CD8-positive, alpha-beta memory T cell (primary cell): ENCODE data around the gene HNRNPLL. TPM values are rescaled to one million over a fixed set of nuclear protein-coding genes. Genes with fewer than 3 reads are reported as not detected.

Experiments
- CTCF ChIA-PET: fragments of 350-600 bp; sonication (Branson Sonifier 250); formaldehyde crosslinking; loops from one replicate; lab custom pipeline; 2021; ENCODE audit warnings: antibody characterized with exemption; lab: Charles Lee
- POLR2A ChIA-PET: fragments of 350-600 bp; sonication (Branson Sonifier 250); formaldehyde crosslinking; loops from one replicate; lab custom pipeline; 2021; ENCODE audit warnings: antibody characterized with exemption; lab: Charles Lee
- DNase-seq, 5 donors: peaks; one replicate each; pipeline versions ENCODE4 v3.0.0 to v3.0.0-alpha.2; 2020 to 2022; ENCODE audit warnings: mixed read lengths in 1 of 5
- H3K27ac ChIP-seq: one replicate; pipeline ENCODE4 v1.7.0; 2013; ENCODE audit warnings: low read depth, mild to moderate bottlenecking, low read length, moderate library complexity
- H3K27me3 ChIP-seq: 2 replicates; pipeline ENCODE4 v1.7.0; 2013; ENCODE audit warnings: low read length, mild to moderate bottlenecking; ENCODE audit not compliant: insufficient read depth, poor library complexity, severe bottlenecking
- H3K36me3 ChIP-seq: 2 replicates; pipeline ENCODE4 v1.7.0; 2013; ENCODE audit warnings: mild to moderate bottlenecking, low read length, moderate library complexity; ENCODE audit not compliant: insufficient read depth
- H3K4me1 ChIP-seq: 2 replicates; pipeline ENCODE4 v1.7.0; 2013; ENCODE audit warnings: mild to moderate bottlenecking, low read length, moderate library complexity; ENCODE audit not compliant: insufficient read depth
- H3K4me3 ChIP-seq: 2 replicates; pipeline ENCODE4 v1.7.0; 2013; ENCODE audit warnings: mild to moderate bottlenecking, low read length
- H3K9me3 ChIP-seq: 2 replicates; pipeline ENCODE4 v1.7.0; 2013; ENCODE audit warnings: mild to moderate bottlenecking, low read length
- H3K27ac Mint-ChIP-seq, 8 donors: one replicate each; pipeline ENCODE4 v1.8.0; 2020 to 2021; ENCODE audit warnings: mixed read lengths in 8 of 8, mild to moderate bottlenecking in 6 of 8, inconsistent platforms in 3 of 8, moderate library complexity in 3 of 8
- H3K27me3 Mint-ChIP-seq, 2 donors: one replicate each; pipeline ENCODE4 v1.8.0; 2020 to 2021; ENCODE audit warnings: mixed read lengths in 2 of 2, mild to moderate bottlenecking in 1 of 2, moderate library complexity in 1 of 2
- H3K36me3 Mint-ChIP-seq, 3 donors: one replicate each; pipeline ENCODE4 v1.8.0; 2020 to 2021; ENCODE audit warnings: mixed read lengths in 3 of 3, inconsistent platforms in 1 of 3, mild to moderate bottlenecking in 1 of 3
- H3K4me1 Mint-ChIP-seq, 3 donors: one replicate each; pipeline ENCODE4 v1.8.0; 2020 to 2021; ENCODE audit warnings: mixed read lengths in 3 of 3, inconsistent platforms in 1 of 3, mild to moderate bottlenecking in 1 of 3
- H3K4me3 Mint-ChIP-seq, 7 donors: one replicate each; pipeline ENCODE4 v1.8.0; 2020 to 2021; ENCODE audit warnings: mixed read lengths in 7 of 7, mild to moderate bottlenecking in 6 of 7, moderate library complexity in 4 of 7, inconsistent platforms in 2 of 7
- H3K9me3 Mint-ChIP-seq, 5 donors: one replicate each; pipeline ENCODE4 v1.8.0; 2020 to 2022; ENCODE audit warnings: mixed read lengths in 5 of 5, mild to moderate bottlenecking in 3 of 5, moderate library complexity in 2 of 5, inconsistent platforms in 1 of 5
- polyA plus RNA-seq: library from polyadenylated mRNA; unstranded; fragments of 300-500 nt; fragmentation: Illumina TruSeq; gene quantifications from one replicate; pipeline ENCODE4 v1.2.3, GENCODE V29; 2021
- total RNA-seq, 2 experiments: library from RNA; stranded (reverse); gene quantifications; one replicate each; pipeline ENCODE4 v1.2.3, GENCODE V29; 2021

The HNRNPLL gene
- total and polyA plus RNA-seq, 3 experiments from 2014 or later, result 65.4 to 80.8 (median 77.4) TPM

DNA sequence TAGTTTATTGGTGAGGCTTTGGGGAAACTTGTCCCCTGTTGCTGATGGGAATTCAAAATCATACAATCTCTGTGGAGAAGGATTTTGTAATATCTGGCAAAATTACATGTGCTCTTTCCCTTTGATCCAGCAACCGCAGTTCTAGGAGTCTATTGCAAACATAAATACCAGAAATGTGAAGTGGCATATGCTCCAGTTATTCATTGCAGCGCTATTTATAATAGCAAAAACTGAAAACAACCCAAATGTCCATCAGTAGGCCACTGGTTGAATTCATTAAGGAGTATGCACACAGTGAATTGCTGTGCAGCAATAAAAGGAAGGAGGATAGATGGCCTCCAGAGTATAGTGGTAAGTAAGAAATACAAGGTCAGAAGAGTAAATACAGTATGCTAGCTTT is 76.5 kb downstream of the HNRNPLL start:
- Mint-ChIP-seq H3K36me3 (peaks cover 0 to 4% (median 2%) of the 10 kb centered on the region in 3 donors), H3K27ac (no peak overlapping the region), H3K9me3 (no peaks in the 10 kb centered on the region), H3K4me1 (peaks cover 3 to 15% (median 11%) of the 10 kb centered on the region in 3 donors), H3K4me3 (no peak overlapping the region), H3K27me3 (peaks cover 15 to 48% of the 10 kb centered on the region in 2 donors)
- Histone ChIP-seq H3K4me1 (no peaks in the 10 kb centered on the region), H3K9me3 (no peaks in the 10 kb centered on the region), H3K4me3 (no peak overlapping the region), H3K27ac (no peak overlapping the region), H3K27me3 (no peaks in the 10 kb centered on the region), H3K36me3 (no peaks in the 10 kb centered on the region)
- CTCF ChIA-PET, result interaction anchor here (1.3 kb wide), 1 partner anchor 9 kb away, joined by 3 read pairs; no protein-coding TSS in a partner anchor
- POLR2A ChIA-PET, result no interaction called here
- no peak for DNase-seq

DNA sequence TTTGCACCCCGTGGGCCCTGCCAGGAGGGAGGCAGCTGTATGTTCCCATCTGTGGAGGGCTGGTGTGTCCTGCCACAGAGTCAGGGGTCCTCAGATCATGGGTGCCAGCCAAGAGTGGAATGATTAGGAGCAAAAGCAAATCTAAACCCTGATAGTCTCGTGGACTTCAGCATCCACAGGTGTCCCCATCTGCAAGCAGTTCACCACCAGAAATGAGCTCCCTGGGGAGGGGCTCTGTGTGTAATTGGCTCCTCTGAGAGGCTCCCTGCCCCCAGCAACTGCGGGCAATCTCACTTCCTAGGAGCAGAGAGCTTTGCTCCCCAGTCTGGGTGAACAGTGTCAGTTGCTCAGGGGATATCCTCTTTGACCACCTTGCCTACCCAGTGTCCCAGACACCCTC is 78.1 kb downstream of the HNRNPLL start:
- H3K4me1 ChIP-seq, result no peaks in the 10 kb centered on the region
- peaks cover 3 to 15% (median 11%) of the 10 kb centered on the region in 3 donors for H3K4me1 Mint-ChIP-seq
- ChIA-PET POLR2A (no interaction called here), CTCF (interaction anchor here (1.3 kb wide), 1 partner anchor 16 kb away, joined by 5 read pairs; no protein-coding TSS in a partner anchor)
- no peak overlapping the region for H3K27ac ChIP-seq
- no peak overlapping the region for H3K4me3 Mint-ChIP-seq
- DNase-seq, result no peak
- peaks cover 15 to 48% of the 10 kb centered on the region in 2 donors for H3K27me3 Mint-ChIP-seq
- H3K36me3 ChIP-seq, result no peaks in the 10 kb centered on the region
- H3K9me3 Mint-ChIP-seq, result no peaks in the 10 kb centered on the region
- no peak overlapping the region for H3K27ac Mint-ChIP-seq
- no peak overlapping the region for H3K4me3 ChIP-seq
- H3K36me3 Mint-ChIP-seq, result peaks cover 0 to 2% (median 0%) of the 10 kb centered on the region in 3 donors
- H3K27me3 ChIP-seq, result no peaks in the 10 kb centered on the region
- H3K9me3 ChIP-seq, result no peaks in the 10 kb centered on the region

DNA sequence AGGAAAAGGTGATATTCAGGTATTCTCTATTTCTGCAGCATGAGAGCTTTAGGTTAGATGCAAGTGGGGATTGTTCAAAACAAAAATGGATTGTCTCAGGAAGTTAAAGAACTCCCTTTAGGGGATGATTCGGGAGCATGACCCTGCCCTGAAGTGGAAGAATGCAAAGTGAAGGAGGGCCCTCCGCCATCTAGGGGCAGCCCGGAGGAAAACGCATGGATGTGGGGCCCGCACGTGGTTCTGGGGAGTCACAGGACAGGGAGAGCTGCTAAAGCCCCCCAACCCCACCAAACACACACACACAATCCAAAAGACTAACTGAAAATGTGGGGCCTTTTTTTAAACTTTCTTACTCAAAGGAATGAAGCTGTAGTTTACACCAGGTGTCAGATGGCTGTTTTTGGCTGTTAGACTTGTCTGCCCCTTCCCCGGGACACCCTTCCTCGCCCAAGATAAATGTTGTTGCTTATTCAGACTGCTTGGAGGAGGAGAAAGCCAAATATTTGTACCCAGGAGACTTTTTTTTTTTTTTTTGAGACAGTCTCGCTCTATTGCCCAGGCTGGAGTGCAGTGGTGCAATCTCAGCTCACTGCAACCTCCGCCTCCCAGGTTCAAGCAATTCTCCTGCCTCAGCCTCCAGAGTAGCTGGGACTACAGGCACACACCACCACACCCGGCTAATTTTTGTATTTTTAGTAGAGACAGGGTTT is 78.8 kb downstream of the HNRNPLL start:
- no peak overlapping the region for H3K4me3 ChIP-seq
- H3K27me3 Mint-ChIP-seq, result peaks cover 15 to 41% of the 10 kb centered on the region in 2 donors
- H3K27ac ChIP-seq, result no peak overlapping the region
- ChIA-PET CTCF (interaction anchor here (1.0 to 1.3 kb wide), 2 partner anchors 10 to 16 kb away, joined by 3 to 5 read pairs; no protein-coding TSS in a partner anchor), POLR2A (no interaction called here)
- H3K36me3 ChIP-seq, result no peaks in the 10 kb centered on the region
- no peaks in the 10 kb centered on the region for H3K27me3 ChIP-seq
- H3K9me3 ChIP-seq, result no peaks in the 10 kb centered on the region
- H3K4me1 ChIP-seq, result no peaks in the 10 kb centered on the region
- no peak overlapping the region for H3K27ac Mint-ChIP-seq
- H3K4me3 Mint-ChIP-seq, result no peak overlapping the region
- H3K4me1 Mint-ChIP-seq, result peaks cover 3 to 15% (median 11%) of the 10 kb centered on the region in 3 donors
- DNase-seq, result no peak
- H3K9me3 Mint-ChIP-seq, result no peaks in the 10 kb centered on the region
- peaks cover 0 to 2% (median 0%) of the 10 kb centered on the region in 3 donors for H3K36me3 Mint-ChIP-seq

DNA sequence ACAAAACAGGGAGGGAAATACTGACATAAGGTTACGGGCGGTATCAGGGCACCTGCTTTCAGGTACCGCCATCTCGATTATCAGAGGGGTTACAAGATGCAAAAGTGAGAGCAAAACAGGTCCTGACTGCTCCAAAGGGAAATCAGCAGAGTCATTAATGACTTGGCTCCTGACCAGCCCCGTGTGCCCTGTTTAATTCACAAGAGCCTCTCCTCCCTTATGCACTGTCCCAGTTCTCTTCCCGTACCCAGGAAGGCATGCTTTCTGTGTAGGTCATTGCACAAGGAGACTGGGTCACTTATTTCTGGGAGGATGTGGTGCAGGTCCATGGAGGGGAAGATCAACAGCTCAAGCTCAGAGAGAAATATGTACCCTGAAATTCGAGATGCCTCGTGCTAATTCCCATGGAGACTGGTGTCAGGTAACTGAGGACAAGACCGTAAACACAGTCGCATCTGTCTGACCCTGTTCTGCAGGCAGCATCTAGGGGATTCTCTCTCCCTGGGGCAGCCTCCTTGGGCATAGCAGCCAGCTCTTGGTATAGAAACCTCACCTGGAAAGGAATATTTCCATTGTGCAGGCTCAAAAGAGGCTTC is 79.9 kb downstream of the HNRNPLL start:
- POLR2A ChIA-PET, result no interaction called here
- H3K4me1 Mint-ChIP-seq, result peaks cover under 1 to 6% (median 2%) of the 10 kb centered on the region in 3 donors
- Histone ChIP-seq H3K36me3 (no peaks in the 10 kb centered on the region), H3K4me3 (no peak overlapping the region), H3K9me3 (no peaks in the 10 kb centered on the region), H3K27ac (no peak overlapping the region), H3K27me3 (no peaks in the 10 kb centered on the region), H3K4me1 (no peaks in the 10 kb centered on the region)
- H3K27me3 Mint-ChIP-seq, result peaks cover 10 to 32% of the 10 kb centered on the region in 2 donors
- no peak overlapping the region for H3K4me3 Mint-ChIP-seq
- CTCF ChIA-PET, result interaction anchor here (1.0 to 1.3 kb wide), 2 partner anchors 9 to 14 kb away, joined by 3 to 5 read pairs; no protein-coding TSS in a partner anchor
- peaks cover 0 to 2% (median 0%) of the 10 kb centered on the region in 3 donors for H3K36me3 Mint-ChIP-seq
- H3K9me3 Mint-ChIP-seq, result no peaks in the 10 kb centered on the region
- DNase-seq, result no peak
- H3K27ac Mint-ChIP-seq, result no peak overlapping the region

DNA sequence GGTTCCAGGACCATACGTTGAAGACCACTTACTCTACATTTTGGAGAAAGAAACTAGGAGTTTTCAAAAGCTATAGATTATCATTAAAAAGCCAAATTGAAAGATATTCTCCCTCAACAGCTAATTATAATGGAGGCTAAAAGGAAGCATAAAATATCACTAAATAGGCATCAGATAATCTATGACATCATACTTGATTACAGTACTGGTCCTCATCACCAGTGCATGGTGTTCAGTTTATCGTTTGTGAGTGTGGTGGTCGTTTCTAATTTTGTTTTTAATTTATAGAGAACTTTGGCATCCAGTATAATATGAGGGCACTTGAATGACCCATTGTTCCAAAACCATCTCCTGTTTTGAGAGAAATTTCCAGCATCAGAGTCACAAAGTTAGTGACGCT is 80.9 kb downstream of the HNRNPLL start:
- Mint-ChIP-seq H3K4me1 (no peaks in the 10 kb centered on the region), H3K36me3 (peaks cover 0 to 2% (median 0%) of the 10 kb centered on the region in 3 donors), H3K9me3 (no peaks in the 10 kb centered on the region), H3K27me3 (peaks cover 11 to 31% of the 10 kb centered on the region in 2 donors), H3K27ac (no peak overlapping the region), H3K4me3 (no peak overlapping the region)
- Histone ChIP-seq H3K36me3 (no peaks in the 10 kb centered on the region), H3K4me3 (no peak overlapping the region), H3K27ac (no peak overlapping the region), H3K9me3 (no peaks in the 10 kb centered on the region), H3K4me1 (no peaks in the 10 kb centered on the region), H3K27me3 (no peaks in the 10 kb centered on the region)
- no peak for DNase-seq
- ChIA-PET POLR2A (no interaction called here), CTCF (no interaction called here)

DNA sequence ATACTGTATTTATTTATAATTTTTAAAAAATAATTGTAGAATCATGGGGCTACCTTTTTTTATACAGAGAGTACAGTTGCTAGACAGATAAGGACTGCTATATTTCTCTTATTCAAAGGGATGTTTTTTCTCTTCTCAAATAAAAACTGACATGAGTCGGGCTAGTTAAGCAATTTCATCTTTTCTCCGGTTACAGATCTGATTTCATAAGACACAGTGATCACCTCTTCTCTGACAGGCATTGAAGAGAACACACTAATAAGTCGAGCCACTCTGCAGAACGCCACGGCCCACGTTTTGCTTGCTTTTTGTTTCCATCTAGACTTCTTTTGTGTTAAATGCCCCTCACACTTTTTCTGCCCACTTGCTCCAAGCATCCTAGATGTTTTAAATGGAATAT is 85.4 kb downstream of the HNRNPLL start:
- Histone ChIP-seq H3K4me1 (no peaks in the 10 kb centered on the region), H3K36me3 (no peaks in the 10 kb centered on the region), H3K27ac (no peak overlapping the region), H3K4me3 (no peak overlapping the region), H3K27me3 (no peaks in the 10 kb centered on the region), H3K9me3 (no peaks in the 10 kb centered on the region)
- Mint-ChIP-seq H3K4me3 (no peak overlapping the region), H3K27ac (no peak overlapping the region), H3K36me3 (no peaks in the 10 kb centered on the region), H3K4me1 (no peaks in the 10 kb centered on the region), H3K9me3 (no peaks in the 10 kb centered on the region), H3K27me3 (peaks cover 4 to 20% of the 10 kb centered on the region in 2 donors)
- ChIA-PET POLR2A (no interaction called here), CTCF (no interaction called here)
- DNase-seq, result no peak

DNA sequence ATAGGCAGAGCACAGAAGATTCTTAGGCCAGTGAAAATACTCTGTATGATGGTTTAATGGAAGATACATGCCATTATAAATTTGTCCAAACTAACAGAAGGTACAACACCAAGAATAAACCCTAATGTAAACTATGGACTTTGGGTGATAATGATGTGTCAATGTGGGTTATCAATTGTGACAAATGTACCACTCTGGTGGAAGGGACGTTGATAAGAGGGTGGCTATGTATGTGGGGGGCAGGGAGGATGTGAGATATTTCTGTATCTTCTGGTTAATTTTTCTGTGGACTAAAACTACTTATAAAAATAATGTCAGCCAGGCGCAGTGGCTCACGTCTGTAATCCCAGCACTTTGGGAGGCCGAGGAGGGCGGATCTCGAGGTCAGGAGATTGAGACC is 86.2 kb downstream of the HNRNPLL start:
- Mint-ChIP-seq H3K4me3 (no peak overlapping the region), H3K36me3 (no peaks in the 10 kb centered on the region), H3K27ac (no peak overlapping the region), H3K9me3 (no peaks in the 10 kb centered on the region), H3K4me1 (no peaks in the 10 kb centered on the region), H3K27me3 (peaks cover 4 to 17% of the 10 kb centered on the region in 2 donors)
- H3K27ac ChIP-seq, result no peak overlapping the region
- no peak overlapping the region for H3K4me3 ChIP-seq
- POLR2A ChIA-PET, result no interaction called here
- H3K27me3 ChIP-seq, result no peaks in the 10 kb centered on the region
- no peaks in the 10 kb centered on the region for H3K9me3 ChIP-seq
- CTCF ChIA-PET, result no interaction called here
- DNase-seq, result no peak
- H3K36me3 ChIP-seq, result no peaks in the 10 kb centered on the region
- H3K4me1 ChIP-seq, result no peaks in the 10 kb centered on the region

DNA sequence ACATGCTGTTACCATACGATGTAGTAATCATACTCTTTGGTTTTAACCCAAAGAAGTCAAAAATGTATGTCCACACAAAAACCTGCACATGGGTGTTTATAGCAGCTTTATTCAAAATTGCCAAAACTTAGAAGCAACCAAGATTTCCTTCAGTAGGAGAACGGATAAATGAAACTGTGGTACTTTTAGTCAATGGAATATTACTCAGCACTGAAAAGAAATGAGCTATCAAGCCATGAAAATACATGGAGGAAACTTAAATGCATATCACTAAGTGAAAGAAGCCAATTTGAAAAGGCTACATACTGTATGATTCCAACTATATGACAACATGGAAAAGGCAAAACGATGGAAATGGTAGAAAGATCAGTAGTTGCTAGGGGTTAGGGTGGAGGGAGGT is 86.6 kb downstream of the HNRNPLL start:
- no peak overlapping the region for H3K4me3 ChIP-seq
- ChIA-PET CTCF (no interaction called here), POLR2A (no interaction called here)
- Mint-ChIP-seq H3K4me3 (no peak overlapping the region), H3K27me3 (peaks cover 4 to 19% of the 10 kb centered on the region in 2 donors), H3K27ac (no peak overlapping the region), H3K4me1 (no peaks in the 10 kb centered on the region), H3K9me3 (no peaks in the 10 kb centered on the region), H3K36me3 (no peaks in the 10 kb centered on the region)
- no peak overlapping the region for H3K27ac ChIP-seq
- no peaks in the 10 kb centered on the region for H3K4me1 ChIP-seq
- H3K9me3 ChIP-seq, result no peaks in the 10 kb centered on the region
- no peaks in the 10 kb centered on the region for H3K27me3 ChIP-seq
- no peak for DNase-seq
- no peaks in the 10 kb centered on the region for H3K36me3 ChIP-seq
